ES-I3 (cell line): ENCODE data around the gene TMEM184A.

ENCODE experiments used
- H3K36me3 ChIP-seq: 2 replicates; pipeline ENCODE4 v1.6.1; 2013; ENCODE audit warnings: mild to moderate bottlenecking, low read length, control low read depth, moderate library complexity; ENCODE audit not compliant: insufficient read depth
- H3K4me1 ChIP-seq: 2 replicates; pipeline ENCODE4 v1.6.1; 2013; ENCODE audit warnings: mild to moderate bottlenecking, control low read depth, low read length; ENCODE audit not compliant: insufficient read depth
- H3K9ac ChIP-seq: 2 replicates; pipeline ENCODE4 v1.6.1; 2013; ENCODE audit warnings: low read depth, mild to moderate bottlenecking, low read length, moderate library complexity
- H3K9me3 ChIP-seq: 2 replicates; pipeline ENCODE4 v1.6.1; 2013; ENCODE audit warnings: mild to moderate bottlenecking, low read length, moderate library complexity; ENCODE audit not compliant: control insufficient read depth, insufficient read depth

TMEM184A gene

DNA sequence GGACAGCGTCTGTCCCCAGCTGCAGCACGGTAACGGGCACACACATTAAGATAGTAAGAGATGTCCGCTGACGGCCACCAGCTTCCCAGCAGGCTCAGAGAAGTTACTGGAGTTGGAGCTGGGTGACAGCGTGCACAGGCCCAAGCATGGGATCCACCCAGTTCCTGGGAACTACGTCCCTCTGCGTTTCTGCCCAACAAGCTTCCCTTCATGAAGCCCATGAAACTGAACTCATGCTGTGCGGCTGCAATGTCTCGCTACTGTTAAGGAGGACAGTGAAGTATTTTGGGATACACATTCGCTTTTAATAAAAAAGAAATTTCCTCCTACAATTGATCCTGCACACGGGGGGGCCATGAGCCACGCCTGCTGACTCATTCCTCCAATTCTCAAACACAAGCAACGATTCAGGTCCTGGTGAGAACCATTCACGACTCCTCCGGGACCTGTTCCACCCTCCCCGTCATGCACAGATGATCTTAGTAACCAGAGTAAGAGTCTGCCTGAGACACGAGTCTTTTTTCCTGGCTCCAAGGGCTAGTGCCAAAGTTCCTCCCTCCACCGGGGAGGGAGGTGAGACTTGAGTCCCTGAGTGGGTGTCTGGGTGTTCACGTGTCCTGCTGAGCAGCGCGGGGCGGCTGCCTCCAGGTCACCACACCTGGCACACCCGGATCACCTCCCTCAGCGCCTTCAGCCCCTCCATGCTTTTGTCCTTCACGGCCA lies 11.2 kb upstream of the TMEM184A start:
- H3K9ac ChIP-seq: no peak overlapping the region

DNA sequence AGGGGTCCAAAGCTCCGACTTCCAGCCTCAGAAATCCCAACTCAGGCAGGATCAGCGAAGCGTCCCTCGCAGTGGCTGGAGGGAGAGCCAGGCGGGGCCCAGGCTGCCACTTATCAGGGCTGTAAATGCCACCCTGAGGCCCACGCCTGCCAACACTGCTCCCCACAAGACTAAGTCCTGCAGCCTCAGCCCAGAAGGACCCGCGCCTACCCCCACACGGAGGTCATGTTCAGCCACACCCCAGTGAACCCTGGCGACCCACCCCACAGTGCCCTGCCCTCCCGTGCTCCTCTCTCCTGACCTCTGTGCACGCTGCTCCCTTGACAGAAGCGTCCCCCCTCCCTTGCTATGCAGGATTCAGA lies 10.7 kb upstream of the TMEM184A start:
- peaks cover 10% of the 10 kb centered on the region for H3K36me3 ChIP-seq
- H3K9me3 ChIP-seq: no peaks in the 10 kb centered on the region
- peaks cover 14% of the 10 kb centered on the region for H3K4me1 ChIP-seq
- H3K9ac ChIP-seq: no peak overlapping the region; the same call in 1 of the 2 replicates

More for the DNA sequence above, 11.2 kb upstream of the TMEM184A start:
- Histone ChIP-seq H3K36me3 (peaks cover 10% of the 10 kb centered on the region), H3K4me1 (peaks cover 14% of the 10 kb centered on the region), H3K9me3 (no peaks in the 10 kb centered on the region)

DNA sequence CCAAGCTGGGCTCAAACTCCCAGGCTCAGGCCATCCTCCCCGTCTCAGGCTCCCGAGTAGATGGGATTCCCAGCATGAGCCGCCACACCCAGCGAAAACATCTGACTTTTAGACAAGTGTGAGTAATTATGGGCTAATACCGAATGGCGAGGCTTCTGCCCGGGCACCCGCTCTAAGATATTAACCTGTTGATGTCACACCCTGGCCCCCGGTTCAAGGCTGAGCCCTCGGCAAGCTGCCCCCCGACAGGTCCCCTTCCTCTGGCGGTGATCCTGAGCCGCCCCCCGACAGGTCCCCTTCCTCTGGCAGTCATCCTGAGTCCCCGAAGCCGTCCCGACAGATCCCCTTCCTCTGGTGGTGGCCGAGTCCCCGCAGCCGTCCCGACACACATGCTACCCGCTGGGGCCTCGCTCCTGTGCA lies 8.6 kb upstream of the TMEM184A start:
- no peaks in the 10 kb centered on the region for H3K9me3 ChIP-seq
- H3K9ac ChIP-seq: no peak overlapping the region
- H3K36me3 ChIP-seq: peaks cover 10% of the 10 kb centered on the region
- H3K4me1 ChIP-seq: peaks cover 14% of the 10 kb centered on the region

DNA sequence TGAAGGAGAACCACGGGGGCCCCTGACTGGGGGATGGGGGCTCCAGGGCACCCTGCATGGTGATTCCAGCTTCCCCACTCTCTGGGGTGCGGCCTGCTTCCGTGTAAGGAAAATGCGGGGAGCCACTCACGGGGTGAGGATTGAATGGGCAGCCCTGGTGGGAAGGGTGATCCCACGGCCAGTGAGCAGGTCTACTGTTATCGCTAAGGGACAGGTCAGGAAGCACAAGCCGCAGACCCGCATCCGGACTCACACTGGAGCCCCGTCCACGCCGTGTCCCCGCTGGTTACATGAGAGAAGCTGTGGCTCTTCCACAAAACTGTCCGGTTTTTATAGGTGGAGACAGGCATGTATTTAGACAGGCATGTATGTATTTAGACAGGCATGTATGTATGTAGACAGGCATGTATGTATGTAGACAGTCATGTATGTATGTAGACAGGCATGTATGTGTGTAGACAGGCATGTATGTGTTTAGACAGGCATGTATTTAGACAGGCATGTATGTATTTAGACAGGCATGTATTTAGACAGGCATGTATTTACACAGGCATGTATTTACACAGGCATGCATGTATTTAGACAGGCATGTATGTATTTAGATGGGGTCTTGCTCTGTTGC lies 8.1 kb upstream of the TMEM184A start:
- Histone ChIP-seq H3K9me3 (no peaks in the 10 kb centered on the region), H3K9ac (no peak overlapping the region), H3K4me1 (peaks cover 14% of the 10 kb centered on the region), H3K36me3 (peaks cover 10% of the 10 kb centered on the region)

DNA sequence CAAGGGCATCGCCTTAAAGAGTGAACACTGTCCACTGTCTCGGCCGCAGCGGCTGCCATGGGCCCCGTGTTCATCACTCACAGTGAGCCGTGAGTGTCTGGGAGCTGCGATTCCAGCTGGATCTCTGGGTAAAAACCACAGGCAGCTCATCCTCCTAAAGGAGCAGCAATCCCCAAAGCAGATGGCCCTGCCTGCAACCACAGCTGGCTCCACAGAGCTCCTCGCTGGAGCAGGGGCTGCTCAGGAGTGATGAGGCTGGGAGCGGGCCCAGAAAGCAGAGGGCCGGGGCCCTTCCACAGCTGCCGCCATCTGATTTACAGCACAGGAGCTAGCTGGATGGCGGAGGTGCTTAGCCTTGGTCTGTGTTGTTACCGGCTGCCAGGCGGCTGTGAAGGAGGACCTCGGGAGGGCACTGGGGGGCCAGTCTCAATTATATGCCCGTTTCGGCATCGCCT lies 6.6 kb upstream of the TMEM184A start:
- H3K9ac ChIP-seq: no peak overlapping the region
- H3K4me1 ChIP-seq: peaks cover 9% of the 10 kb centered on the region
- H3K9me3 ChIP-seq: no peaks in the 10 kb centered on the region
- peaks cover 8% of the 10 kb centered on the region for H3K36me3 ChIP-seq

DNA sequence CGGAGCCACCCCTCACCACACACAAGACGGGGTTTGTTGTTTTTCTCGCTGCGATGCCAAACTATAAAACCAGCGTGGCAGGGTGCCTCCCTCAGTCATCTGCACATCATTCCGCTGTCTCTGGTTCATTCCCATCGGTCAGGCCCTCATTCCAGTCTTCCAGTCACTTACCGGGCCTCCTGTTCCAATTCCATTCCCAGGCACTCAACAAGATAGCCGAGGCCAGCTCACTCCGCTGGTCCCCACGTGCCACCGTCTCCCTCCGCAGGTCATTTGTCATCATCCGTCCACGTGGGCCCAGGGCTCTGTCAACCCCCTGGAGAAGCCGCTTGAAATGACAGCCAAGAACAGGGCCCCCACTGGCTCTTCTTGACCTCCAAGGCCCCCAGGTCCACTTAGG lies 6.1 kb upstream of the TMEM184A start:
- H3K4me1 ChIP-seq: peaks cover 4% of the 10 kb centered on the region; the same call in 1 of the 2 replicates
- no peaks in the 10 kb centered on the region for H3K9me3 ChIP-seq
- H3K9ac ChIP-seq: no peak overlapping the region
- H3K36me3 ChIP-seq: peaks cover 5% of the 10 kb centered on the region; the same call in 1 of the 2 replicates

DNA sequence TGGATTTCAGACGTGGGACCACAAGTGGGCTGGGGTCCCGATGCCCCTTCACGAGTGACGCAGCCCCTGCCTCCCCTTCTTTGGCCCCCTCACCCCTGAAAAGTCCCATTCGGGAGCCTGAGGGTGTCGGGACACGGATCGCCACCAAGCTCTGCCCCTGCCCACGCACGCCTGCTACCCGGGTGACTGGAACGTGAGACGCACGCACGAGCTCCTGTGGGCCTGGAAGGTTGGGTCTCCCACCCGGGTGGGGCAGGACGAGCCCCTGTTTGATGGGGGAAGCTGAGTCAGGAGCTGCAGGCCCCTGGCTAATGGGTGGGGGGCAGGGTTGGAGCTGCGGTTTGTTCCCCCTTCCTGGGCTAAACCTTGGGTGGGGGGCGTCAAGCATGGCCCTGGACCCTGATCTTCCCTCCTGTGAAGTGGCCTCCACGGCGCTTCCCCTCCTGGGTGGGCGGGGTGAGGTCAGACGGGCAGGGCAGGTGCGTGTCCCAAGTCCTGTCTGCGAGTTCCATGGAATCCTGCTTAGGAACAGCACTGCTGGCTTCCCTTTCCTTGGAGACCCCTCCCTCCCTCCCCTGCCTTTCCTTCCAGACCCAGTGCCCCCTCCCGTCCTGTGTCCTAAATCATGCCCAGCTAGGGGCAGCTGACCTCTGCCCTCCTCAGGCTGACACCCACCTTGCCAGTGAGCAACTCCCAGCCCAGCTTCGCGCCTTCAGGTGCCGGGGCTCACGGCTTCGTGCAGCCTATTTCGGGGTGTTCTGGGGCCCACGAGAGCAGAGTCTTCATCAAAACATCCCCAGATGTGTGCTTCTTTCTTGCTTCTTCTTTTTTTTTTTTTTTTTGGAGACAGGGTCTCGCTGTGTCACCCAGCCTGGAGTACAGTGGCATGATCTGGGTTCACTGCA lies 5.3 kb upstream of the TMEM184A start:
- Histone ChIP-seq H3K36me3 (no peaks in the 10 kb centered on the region), H3K9ac (no peak overlapping the region), H3K9me3 (no peaks in the 10 kb centered on the region), H3K4me1 (no peaks in the 10 kb centered on the region; the same call in 1 of the 2 replicates)

DNA sequence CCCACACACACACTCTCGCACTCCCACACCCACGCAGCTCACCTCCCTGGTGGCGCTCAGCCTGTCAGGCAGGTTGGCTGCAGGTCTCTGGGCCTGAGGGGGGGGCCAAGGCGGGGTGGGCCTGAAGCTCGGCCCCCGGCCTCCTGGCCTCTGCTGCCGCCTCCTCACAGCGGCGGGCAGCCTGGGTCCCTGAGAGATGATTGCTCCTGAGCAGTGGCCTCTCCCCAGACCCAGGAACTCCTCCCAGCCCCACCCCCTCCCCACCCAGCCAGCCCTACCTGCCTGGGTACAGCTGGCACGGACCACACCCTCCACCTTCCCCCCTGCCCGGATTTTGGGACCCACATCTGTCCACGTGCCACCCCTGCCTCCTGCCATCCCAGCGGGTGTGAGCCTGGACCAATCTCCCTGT lies 4.6 kb upstream of the TMEM184A start:
- Histone ChIP-seq H3K4me1 (peaks cover 5% of the 10 kb centered on the region; the same call in 1 of the 2 replicates), H3K9ac (no peak overlapping the region), H3K9me3 (no peaks in the 10 kb centered on the region), H3K36me3 (no peaks in the 10 kb centered on the region)

DNA sequence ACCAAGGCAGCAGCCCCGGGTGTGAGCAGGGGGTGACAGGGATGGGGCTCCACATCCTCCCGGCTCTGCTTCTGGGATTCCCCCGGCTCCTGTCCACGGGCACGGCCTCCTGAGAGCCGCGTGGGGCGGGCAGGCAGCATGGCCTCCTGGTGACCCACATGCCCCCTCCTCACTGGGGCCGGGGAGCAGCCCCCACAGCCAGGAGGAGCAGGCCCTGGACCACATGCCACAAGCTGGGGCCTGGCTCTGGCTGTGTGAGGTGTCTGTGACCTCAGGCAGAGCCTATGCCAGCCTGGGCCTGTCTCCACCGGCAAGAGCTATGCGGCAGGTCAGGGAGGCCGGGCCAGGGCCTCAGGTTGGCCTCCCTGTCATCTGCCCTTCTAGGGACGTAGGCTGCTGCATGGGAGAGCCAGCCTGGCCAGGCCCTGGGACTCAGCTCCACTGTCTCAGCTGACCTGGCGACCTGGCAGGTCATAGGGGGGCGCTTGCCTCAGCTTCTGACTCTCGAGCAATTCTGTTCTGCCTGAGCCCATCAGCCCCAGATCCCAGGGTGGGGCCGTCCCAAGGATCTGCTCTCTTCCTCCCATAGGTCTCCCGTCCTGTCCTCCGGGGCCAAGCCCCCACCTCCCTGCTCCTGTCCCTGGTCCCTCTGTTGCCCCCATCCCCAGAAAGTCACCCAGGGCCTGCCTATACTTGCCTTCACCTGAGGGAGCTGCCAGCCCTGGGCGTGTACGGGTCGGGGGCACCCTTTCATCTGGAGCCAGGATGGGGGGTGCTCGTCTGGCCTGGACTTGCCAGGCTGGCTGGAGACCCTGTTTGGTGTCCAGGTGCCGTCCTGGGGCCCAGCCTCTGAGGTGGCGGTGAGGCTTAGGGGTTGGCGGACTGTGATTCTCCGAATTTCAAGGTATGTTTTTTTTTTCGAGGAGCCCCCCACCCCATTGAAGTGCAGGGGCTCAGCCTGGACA lies 3.9 kb upstream of the TMEM184A start:
- H3K4me1 ChIP-seq: peaks cover 8% of the 10 kb centered on the region; the same call in 1 of the 2 replicates
- no peaks in the 10 kb centered on the region for H3K36me3 ChIP-seq
- H3K9ac ChIP-seq: no peak overlapping the region
- H3K9me3 ChIP-seq: no peaks in the 10 kb centered on the region

DNA sequence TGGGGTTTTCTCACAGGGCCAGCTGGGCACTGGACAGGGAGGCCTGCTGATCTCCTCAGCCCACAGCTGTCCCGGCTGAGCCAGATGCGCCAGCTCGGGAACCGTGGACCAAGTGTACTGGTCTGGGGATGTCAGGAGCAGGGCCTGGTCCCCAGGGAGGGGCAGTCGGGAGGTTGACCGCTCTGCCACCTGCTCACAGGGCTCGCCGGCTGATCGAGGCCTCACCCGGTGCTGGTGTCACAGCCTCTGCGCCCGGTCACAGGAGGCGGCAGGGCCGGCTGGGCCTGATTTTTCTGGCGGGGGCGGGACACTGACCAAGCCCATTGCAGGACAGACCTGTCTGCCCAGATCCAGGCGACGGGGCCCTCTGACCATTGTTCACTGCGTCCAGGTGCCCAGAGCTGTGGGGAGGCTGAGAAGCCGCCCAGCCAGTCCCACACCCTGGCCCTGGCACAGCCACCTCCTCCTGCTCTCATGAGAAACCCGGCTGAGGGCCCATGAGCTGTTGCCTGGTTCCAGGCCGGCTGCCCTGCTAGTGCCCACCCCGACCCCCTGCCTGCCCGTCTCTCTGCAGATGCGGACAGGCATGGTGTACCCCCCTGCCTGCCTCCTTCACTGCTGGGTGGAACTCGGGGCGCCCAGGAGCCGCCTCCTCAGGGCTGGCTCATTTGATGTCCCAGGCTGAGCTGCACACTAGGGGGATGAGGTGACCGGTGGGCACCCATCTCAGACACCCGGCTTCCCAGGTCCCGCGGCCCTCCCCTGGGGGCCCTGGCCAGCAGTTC lies 3.0 kb upstream of the TMEM184A start:
- H3K9me3 ChIP-seq: no peaks in the 10 kb centered on the region
- H3K4me1 ChIP-seq: peaks cover 10% of the 10 kb centered on the region; the same call in 1 of the 2 replicates
- no peak overlapping the region for H3K9ac ChIP-seq

DNA sequence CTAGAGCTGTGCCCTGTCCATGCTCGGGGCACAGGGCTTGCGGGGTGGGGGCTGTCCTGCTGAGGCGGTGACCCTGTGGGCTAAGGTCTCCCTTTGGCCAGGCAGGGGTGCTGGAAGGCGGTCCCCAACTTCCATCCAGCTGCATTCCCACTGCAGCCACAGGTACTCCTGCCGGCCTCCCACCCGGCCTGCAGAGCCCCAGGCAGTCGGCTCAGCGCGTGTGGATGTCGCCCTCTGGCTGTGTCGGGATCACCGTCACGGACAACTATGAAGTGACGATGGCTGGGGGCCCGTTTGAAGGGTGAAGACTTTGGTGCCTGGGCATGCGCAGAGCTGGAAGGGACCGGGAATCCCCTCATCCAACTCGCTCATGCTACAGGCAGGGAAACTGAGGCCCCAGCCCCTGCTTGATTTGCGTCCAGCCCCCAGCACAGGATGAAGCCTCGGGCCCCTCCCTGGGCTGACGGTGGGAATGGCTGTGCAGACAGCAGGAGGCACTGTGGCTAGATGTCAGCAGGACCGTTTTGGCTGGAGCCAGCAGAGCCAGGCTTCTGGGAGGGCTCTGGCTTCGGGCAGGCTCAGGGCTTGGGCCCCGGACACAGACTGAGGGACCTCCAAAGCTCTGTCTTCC lies 2.3 kb upstream of the TMEM184A start:
- Histone ChIP-seq H3K4me1 (peaks cover 10% of the 10 kb centered on the region; the same call in 1 of the 2 replicates), H3K36me3 (no peaks in the 10 kb centered on the region), H3K9ac (no peak overlapping the region), H3K9me3 (no peaks in the 10 kb centered on the region)

More for the DNA sequence above, 3.0 kb upstream of the TMEM184A start:
- H3K36me3 ChIP-seq: no peaks in the 10 kb centered on the region

DNA sequence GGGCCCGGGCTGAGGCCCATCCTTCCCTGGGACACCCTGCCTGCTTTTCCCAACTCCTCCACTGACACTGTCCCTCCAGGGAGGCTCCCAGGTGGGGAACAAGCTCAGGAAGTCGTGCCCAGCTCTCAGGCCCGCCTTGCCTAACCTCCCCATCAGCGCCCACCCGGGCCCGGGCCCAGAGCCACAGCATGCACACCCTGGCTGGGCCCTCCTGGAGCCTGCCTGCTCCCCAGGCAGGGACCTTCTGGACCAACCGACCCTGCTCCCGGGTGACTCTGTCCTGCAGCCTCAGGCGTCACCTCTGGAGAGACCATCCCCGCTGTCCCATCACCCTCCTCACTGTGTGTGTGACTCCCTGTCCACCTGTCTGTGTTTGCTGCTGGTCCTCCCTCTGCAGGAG lies 1.8 kb upstream of the TMEM184A start:
- Histone ChIP-seq H3K36me3 (no peaks in the 10 kb centered on the region), H3K9me3 (no peaks in the 10 kb centered on the region), H3K4me1 (peaks cover 10% of the 10 kb centered on the region; the same call in 1 of the 2 replicates), H3K9ac (no peak overlapping the region)
